Ectodermal cell (in vitro differentiated cells): ENCODE measurements around the gene HK2.
"Not testable (repeated sequence)": the region's sequence is repeated elsewhere in the genome, so short reads cannot be mapped to it uniquely, and the experiment has no call there.

Experiments used
- H3K27ac ChIP-seq: 2 replicates; pipeline ENCODE4 v1.7.0; 2013; ENCODE audit warnings: mild to moderate bottlenecking, low read depth, low read length; ENCODE audit not compliant: insufficient read depth, poor library complexity, severe bottlenecking
- H3K27me3 ChIP-seq: 2 replicates; pipeline ENCODE4 v1.7.0; 2013; ENCODE audit warnings: mild to moderate bottlenecking, low read length; ENCODE audit not compliant: insufficient read depth, control insufficient read depth, poor library complexity, severe bottlenecking
- H3K36me3 ChIP-seq: one replicate; pipeline ENCODE4 v1.7.0; 2013; ENCODE audit warnings: low read length; ENCODE audit not compliant: control insufficient read depth, insufficient read depth
- H3K4me1 ChIP-seq: one replicate; pipeline ENCODE4 v1.7.0; 2013; ENCODE audit warnings: low read length; ENCODE audit not compliant: control insufficient read depth, insufficient read depth
- H3K4me3 ChIP-seq: 2 replicates; pipeline ENCODE4 v1.7.0; 2013; ENCODE audit warnings: low read depth, low read length, control low read depth; ENCODE audit not compliant: insufficient read depth
- H3K9me3 ChIP-seq: 2 replicates; pipeline ENCODE4 v1.7.0; 2013; ENCODE audit warnings: mild to moderate bottlenecking, low read length, moderate library complexity; ENCODE audit not compliant: control insufficient read depth
- WGBS, 2 experiments: methylation state at CpG; one replicate each; pipeline ENCODE4 v1.1.7; 2013; ENCODE audit warnings: missing lambda C conversion rate in 2 of 2; 5-methylcytosine and 5-hydroxymethylcytosine counted together

The HK2 gene

DNA sequence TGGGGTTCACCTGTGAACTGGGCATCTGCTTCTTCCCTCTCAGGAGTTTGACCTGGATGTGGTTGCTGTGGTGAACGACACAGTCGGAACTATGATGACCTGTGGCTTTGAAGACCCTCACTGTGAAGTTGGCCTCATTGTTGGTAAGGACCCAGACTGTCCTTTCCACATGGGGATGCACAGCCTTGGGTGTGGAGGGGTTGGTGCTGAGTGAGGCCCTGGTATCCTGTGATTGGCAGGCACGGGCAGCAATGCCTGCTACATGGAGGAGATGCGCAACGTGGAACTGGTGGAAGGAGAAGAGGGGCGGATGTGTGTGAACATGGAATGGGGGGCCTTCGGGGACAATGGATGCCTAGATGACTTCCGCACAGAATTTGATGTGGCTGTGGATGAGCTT lies 52.3 kb downstream of the HK2 start:
- Histone ChIP-seq H3K9me3 (no peaks in the 10 kb centered on the region), H3K27ac (no peak overlapping the region), H3K27me3 (no peaks in the 10 kb centered on the region), H3K4me3 (no peak overlapping the region), H3K4me1 (no peaks in the 10 kb centered on the region), H3K36me3 (peaks cover 51% of the 10 kb centered on the region)
- 89 to 91% methylated on average over 8 of the region's 8 CpGs for WGBS, 2 experiments

GRCh38 chr2:74886811-74887210 lies 52.9 kb downstream of the HK2 start:
- peaks cover 51% of the 10 kb centered on the region for H3K36me3 ChIP-seq
- H3K27ac ChIP-seq, result no peak overlapping the region
- no peaks in the 10 kb centered on the region for H3K27me3 ChIP-seq
- H3K4me3 ChIP-seq, result no peak overlapping the region
- WGBS, 2 experiments, result 79 to 85% methylated on average over 4 of the region's 4 CpGs
- H3K9me3 ChIP-seq, result no peaks in the 10 kb centered on the region
- H3K4me1 ChIP-seq, result no peaks in the 10 kb centered on the region

DNA sequence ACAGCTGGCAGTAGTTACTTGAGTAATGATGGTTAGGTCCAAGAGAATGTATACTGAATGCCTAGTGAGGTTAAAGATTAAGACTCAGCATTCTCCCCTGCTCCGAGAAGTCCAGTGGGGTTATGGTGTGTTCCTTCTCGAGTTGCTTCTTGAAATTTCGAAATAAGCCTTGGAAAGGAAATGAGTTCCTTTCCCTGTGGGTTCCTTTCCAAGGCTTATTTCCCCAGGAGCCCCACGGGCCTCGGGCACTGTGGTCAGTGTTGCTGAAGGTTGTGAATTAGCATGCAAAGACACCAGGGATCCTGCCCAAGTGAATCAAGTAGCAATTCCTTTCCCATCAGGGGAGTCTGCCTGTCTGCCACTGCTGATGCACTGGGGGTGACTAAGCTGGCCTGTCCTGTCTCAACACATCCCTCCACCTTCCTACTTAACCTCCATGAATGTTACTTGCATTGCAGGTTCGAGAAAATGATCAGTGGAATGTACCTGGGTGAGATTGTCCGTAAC lies 53.6 kb downstream of the HK2 start:
- Histone ChIP-seq H3K27ac (no peak overlapping the region), H3K36me3 (peaks cover 51% of the 10 kb centered on the region), H3K9me3 (no peaks in the 10 kb centered on the region), H3K4me1 (no peaks in the 10 kb centered on the region), H3K27me3 (no peaks in the 10 kb centered on the region), H3K4me3 (no peak overlapping the region)
- 78 to 85% methylated on average over 7 of the region's 7 CpGs for WGBS, 2 experiments

DNA sequence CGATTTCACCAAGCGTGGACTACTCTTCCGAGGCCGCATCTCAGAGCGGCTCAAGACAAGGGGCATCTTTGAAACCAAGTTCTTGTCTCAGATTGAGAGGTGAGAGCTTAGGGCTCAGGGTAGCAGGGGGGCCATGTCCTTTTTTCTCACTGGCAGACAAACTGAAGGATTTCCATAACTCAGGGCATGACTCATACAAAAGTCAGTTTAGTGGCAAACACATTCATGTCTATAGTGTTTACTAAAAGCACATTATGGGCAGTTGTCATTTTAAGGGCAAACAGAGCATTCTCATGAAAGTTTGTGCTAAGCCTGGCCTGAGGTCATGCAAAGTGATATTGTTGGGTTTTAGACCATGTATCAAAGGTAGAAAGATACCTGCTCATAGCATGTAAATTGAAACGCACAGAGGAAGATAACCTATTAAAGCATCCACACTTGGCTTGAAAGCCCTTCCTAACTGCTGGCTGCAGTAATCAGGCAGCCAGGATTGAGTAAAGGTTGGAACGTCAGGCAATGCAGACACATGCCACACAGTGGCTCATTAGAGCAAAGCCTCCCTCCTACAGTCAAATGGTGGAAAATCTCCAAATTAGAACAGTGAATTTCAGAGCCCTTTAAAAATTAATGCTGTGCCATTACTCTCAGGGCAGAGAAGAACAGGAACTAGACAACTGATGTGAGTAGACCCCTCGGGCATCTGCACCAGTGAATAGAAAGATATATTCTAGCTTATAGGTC lies 54.2 kb downstream of the HK2 start:
- Histone ChIP-seq H3K36me3 (peaks cover 50% of the 10 kb centered on the region), H3K9me3 (no peaks in the 10 kb centered on the region)
- 92 to 94% methylated on average over 8 of the region's 8 CpGs for WGBS, 2 experiments

GRCh38 chr2:74889159-74889558 lies 55.2 kb downstream of the HK2 start:
- 94 to 97% methylated on average over 9 of the region's 9 CpGs for WGBS, 2 experiments
- H3K27ac ChIP-seq, result no peak overlapping the region
- H3K9me3 ChIP-seq, result no peaks in the 10 kb centered on the region
- peaks cover 47% of the 10 kb centered on the region for H3K36me3 ChIP-seq
- H3K27me3 ChIP-seq, result no peaks in the 10 kb centered on the region
- H3K4me1 ChIP-seq, result no peaks in the 10 kb centered on the region
- H3K4me3 ChIP-seq, result no peak overlapping the region

More for the DNA sequence above, 54.2 kb downstream of the HK2 start:
- no peaks in the 10 kb centered on the region for H3K27me3 ChIP-seq
- no peak overlapping the region for H3K4me3 ChIP-seq
- no peak overlapping the region for H3K27ac ChIP-seq
- H3K4me1 ChIP-seq, result no peaks in the 10 kb centered on the region

DNA sequence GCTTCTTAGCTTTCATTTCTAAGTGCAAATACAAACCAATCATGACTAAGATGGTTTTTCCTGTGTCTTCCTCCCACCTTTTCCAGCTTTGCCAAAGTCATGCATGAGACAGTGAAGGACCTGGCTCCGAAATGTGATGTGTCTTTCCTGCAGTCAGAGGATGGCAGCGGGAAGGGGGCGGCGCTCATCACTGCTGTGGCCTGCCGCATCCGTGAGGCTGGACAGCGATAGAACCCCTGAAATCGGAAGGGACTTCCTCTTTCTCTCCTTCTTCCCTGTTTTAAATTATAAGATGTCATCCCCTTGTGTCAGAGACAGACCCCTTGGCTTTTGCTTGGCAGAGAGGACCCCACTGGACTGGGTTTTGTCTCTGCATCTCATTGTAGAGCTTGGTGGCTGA lies 56.8 kb downstream of the HK2 start:
- Histone ChIP-seq H3K27me3 (no peaks in the 10 kb centered on the region), H3K27ac (no peak overlapping the region), H3K4me1 (no peaks in the 10 kb centered on the region), H3K9me3 (no peaks in the 10 kb centered on the region), H3K36me3 (peaks cover 36% of the 10 kb centered on the region), H3K4me3 (no peak overlapping the region)
- WGBS, 2 experiments, result 92 to 97% methylated on average over 8 of the region's 8 CpGs

GRCh38 chr2:74891136-74891764 lies 57.3 kb downstream of the HK2 start:
- Histone ChIP-seq H3K36me3 (peaks cover 31% of the 10 kb centered on the region), H3K9me3 (no peaks in the 10 kb centered on the region), H3K27me3 (no peaks in the 10 kb centered on the region), H3K4me1 (no peaks in the 10 kb centered on the region), H3K4me3 (no peak overlapping the region), H3K27ac (no peak overlapping the region)
- 77 to 81% methylated on average over 7 of the region's 7 CpGs for WGBS, 2 experiments

GRCh38 chr2:74891816-74892215 lies 57.9 kb downstream of the HK2 start:
- not testable (repeated sequence) for H3K4me1 ChIP-seq, H3K9me3 ChIP-seq, H3K27ac ChIP-seq, H3K4me3 ChIP-seq, H3K27me3 ChIP-seq
- peaks cover 30% of the 10 kb centered on the region for H3K36me3 ChIP-seq
- WGBS, 2 experiments, result 91 to 97% methylated on average over 4 of the region's 4 CpGs

GRCh38 chr2:74892609-74893008 lies 58.7 kb downstream of the HK2 start:
- no peak overlapping the region for H3K27ac ChIP-seq
- 97 to 98% methylated on average over 5 of the region's 5 CpGs for WGBS, 2 experiments
- no peaks in the 10 kb centered on the region for H3K4me1 ChIP-seq
- no peaks in the 10 kb centered on the region for H3K9me3 ChIP-seq
- peaks cover 27% of the 10 kb centered on the region for H3K36me3 ChIP-seq
- H3K4me3 ChIP-seq, result no peak overlapping the region
- H3K27me3 ChIP-seq, result no peaks in the 10 kb centered on the region

DNA sequence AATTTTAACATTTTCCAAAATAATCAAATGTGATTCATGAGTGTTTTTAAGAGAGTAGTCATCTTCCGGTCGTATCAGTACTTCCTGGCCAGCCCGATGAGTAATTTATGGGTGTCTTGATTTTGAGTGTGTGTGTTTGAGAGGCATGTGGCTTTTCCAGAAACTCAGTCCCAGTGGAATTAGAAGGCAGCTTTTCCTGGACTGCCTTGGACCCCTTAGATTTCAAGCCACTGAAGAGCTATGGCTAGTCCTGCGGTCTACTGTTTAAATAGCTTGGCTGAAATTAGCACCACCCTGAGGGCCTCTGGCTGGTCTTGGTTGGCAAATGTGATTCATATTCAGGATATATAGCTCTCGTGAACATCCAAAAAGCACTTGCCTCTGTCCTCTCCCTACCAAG lies 59.4 kb downstream of the HK2 start:
- no peak overlapping the region for H3K27ac ChIP-seq
- no peaks in the 10 kb centered on the region for H3K9me3 ChIP-seq
- H3K4me3 ChIP-seq, result no peak overlapping the region
- peaks cover 20% of the 10 kb centered on the region for H3K36me3 ChIP-seq
- H3K27me3 ChIP-seq, result no peaks in the 10 kb centered on the region
- 74 to 78% methylated on average over 5 of the region's 5 CpGs for WGBS, 2 experiments
- no peaks in the 10 kb centered on the region for H3K4me1 ChIP-seq
